ENCODE data around the gene NHS.
"Not testable (repeated sequence)": the region's sequence is repeated elsewhere in the genome, so short reads cannot be mapped to it uniquely, and the experiment has no call there.

The NHS gene

DNA sequence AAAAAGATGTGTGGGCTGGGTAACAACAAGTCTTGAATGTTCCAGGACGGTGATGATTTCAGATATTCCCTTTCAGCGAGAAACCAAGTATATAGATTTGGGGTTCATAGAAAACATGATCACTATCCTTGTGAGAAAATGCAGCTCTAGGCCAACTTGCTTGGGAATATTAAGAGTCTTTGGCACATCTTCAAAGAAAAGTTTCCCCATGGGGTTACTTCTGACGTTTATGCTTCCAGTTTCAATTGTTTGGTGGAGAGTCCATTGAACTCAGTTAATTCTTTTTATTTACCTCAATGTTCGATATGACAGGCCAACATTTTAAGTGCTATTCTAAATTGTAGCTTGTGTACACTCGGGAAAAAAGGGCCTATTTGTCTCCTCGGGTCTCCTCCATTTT lies 126.7 kb downstream of the NHS start:
- H3K4me3 ChIP-seq (ENCODE audit: low read length in 2 of 2) = no peak overlapping the region
- H3K4me1 ChIP-seq (ENCODE audit: control insufficient read depth in 2 of 2, insufficient read depth in 2 of 2, low read length in 2 of 2) = peaks cover 0 to 4% of the 10 kb centered on the region in 2 donors
- H3K27me3 ChIP-seq (ENCODE audit: control insufficient read depth in 2 of 2, insufficient read depth in 2 of 2, low read length in 2 of 2) = no peaks in the 10 kb centered on the region
- H3K9ac ChIP-seq (ENCODE audit: low read depth in 1 of 2, low read length in 2 of 2) = no peak overlapping the region
- H3K36me3 ChIP-seq (ENCODE audit: control insufficient read depth in 2 of 2, insufficient read depth in 2 of 2, low read length in 2 of 2) = no peaks in the 10 kb centered on the region
- H3K27ac ChIP-seq (ENCODE audit: low read depth in 2 of 2, low read length in 2 of 2) = no peak overlapping the region
- no peaks in the 10 kb centered on the region for H3K9me3 ChIP-seq (ENCODE audit: control insufficient read depth in 2 of 2, low read length in 2 of 2)

DNA sequence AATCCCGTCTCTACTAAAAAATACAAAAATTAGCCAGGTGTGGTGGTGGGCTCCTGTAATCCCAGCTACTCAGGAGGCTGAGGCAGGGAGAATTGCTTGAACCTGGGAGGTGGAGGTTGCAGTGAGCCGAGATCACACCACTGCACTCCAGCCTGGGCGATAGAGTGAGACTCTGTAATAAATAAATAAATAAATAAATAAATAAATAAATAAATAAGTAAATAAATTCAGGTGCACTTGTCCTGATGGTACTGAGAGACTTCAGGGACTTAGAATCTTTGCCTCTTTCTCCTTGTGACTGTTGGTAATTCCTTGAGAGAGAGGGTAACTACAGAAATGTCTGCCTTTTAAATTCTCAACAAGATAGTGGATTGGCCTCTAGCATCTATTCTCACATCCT lies 131.4 kb downstream of the NHS start:
- not testable (repeated sequence) for H3K27ac ChIP-seq (ENCODE audit: low read depth in 2 of 2, low read length in 2 of 2); H3K36me3 ChIP-seq (ENCODE audit: control insufficient read depth in 2 of 2, insufficient read depth in 2 of 2, low read length in 2 of 2); H3K4me3 ChIP-seq (ENCODE audit: low read length in 2 of 2); H3K9ac ChIP-seq (ENCODE audit: low read depth in 1 of 2, low read length in 2 of 2); H3K4me1 ChIP-seq (ENCODE audit: control insufficient read depth in 2 of 2, insufficient read depth in 2 of 2, low read length in 2 of 2); H3K9me3 ChIP-seq (ENCODE audit: control insufficient read depth in 2 of 2, low read length in 2 of 2); H3K27me3 ChIP-seq (ENCODE audit: control insufficient read depth in 2 of 2, insufficient read depth in 2 of 2, low read length in 2 of 2)

DNA sequence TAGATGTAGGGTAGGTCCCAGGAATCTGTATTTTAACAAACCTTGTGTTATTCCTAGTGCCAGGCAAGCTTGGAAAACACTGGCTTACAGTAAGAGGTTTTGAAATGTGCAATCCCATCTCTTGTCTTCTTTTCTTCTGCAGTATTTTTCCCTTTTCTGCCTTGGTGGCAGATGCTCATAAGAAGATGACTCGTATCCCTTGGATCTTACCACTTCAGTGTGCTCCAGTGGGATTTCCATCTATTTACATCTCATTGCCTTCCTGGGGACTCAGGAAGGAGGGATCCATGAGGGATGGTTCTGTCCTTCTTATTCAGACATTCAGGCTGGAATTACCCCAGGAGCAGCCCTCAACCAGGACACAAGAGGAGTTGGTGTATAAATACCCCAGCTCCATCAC lies 136.6 kb downstream of the NHS start:
- no peaks in the 10 kb centered on the region for H3K36me3 ChIP-seq (ENCODE audit: control insufficient read depth in 2 of 2, insufficient read depth in 2 of 2, low read length in 2 of 2)
- H3K9ac ChIP-seq (ENCODE audit: low read depth in 1 of 2, low read length in 2 of 2) = no peak overlapping the region
- H3K4me1 ChIP-seq (ENCODE audit: control insufficient read depth in 2 of 2, insufficient read depth in 2 of 2, low read length in 2 of 2) = no peaks in the 10 kb centered on the region
- H3K27me3 ChIP-seq (ENCODE audit: control insufficient read depth in 2 of 2, insufficient read depth in 2 of 2, low read length in 2 of 2) = no peaks in the 10 kb centered on the region
- H3K4me3 ChIP-seq (ENCODE audit: low read length in 2 of 2) = no peak overlapping the region
- H3K9me3 ChIP-seq (ENCODE audit: control insufficient read depth in 2 of 2, low read length in 2 of 2) = no peaks in the 10 kb centered on the region
- no peak overlapping the region for H3K27ac ChIP-seq (ENCODE audit: low read depth in 2 of 2, low read length in 2 of 2)

DNA sequence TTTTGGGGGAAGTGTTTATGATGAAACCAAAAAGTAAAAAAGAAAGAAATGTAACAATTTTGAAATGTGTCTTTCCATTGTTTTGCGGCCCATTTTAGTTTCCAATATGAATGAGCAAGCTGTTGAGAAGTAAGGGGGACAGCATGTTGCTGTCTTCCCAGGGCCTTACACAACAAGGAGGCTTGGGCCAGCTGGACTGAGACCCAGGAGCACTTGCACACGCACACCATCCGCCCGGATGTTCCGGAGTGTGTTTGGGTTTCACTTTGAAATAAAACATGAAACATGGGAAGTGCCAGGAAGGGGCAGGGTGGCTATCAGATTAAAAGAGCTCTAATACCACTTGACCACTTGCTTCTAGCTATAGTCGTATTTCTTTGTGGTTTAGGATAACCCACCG lies 144.4 kb downstream of the NHS start:
- Histone ChIP-seq H3K4me3 (ENCODE audit: low read length in 2 of 2) (no peak overlapping the region), H3K9ac (ENCODE audit: low read depth in 1 of 2, low read length in 2 of 2) (no peak overlapping the region), H3K9me3 (ENCODE audit: control insufficient read depth in 2 of 2, low read length in 2 of 2) (no peaks in the 10 kb centered on the region), H3K27ac (ENCODE audit: low read depth in 2 of 2, low read length in 2 of 2) (no peak overlapping the region), H3K36me3 (ENCODE audit: control insufficient read depth in 2 of 2, insufficient read depth in 2 of 2, low read length in 2 of 2) (no peaks in the 10 kb centered on the region), H3K4me1 (ENCODE audit: control insufficient read depth in 2 of 2, insufficient read depth in 2 of 2, low read length in 2 of 2) (no peaks in the 10 kb centered on the region), H3K27me3 (ENCODE audit: control insufficient read depth in 2 of 2, insufficient read depth in 2 of 2, low read length in 2 of 2) (no peaks in the 10 kb centered on the region)

DNA sequence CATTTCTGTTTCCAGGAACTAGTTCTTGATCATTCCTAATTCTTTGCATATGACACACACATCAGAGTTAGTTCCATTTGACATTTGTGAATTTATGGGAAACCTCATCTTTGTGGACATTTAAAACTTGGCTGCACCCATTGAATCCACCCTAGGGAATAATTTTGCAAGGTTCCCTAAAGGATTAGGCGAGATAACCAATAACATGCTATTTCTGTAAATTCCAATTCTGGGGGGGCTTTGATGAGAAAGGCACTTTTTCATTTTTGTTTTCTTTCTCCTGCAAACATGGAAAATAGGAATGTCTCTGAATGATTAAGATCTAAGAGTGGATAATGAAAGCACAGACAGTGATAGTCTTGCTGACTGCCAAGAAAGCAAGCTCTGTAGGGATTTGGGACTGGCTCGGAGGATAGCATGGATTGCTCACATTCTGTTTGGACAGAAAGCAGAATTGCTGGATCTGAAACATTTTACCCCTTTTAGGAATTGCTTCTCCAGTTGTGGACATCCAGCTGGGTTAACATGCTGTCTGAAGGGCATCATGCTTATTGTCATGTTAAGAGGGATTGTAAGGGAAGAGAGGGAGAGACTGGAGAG lies 145.1 kb downstream of the NHS start:
- peaks cover 0 to 4% of the 10 kb centered on the region in 2 donors for H3K27me3 ChIP-seq (ENCODE audit: control insufficient read depth in 2 of 2, insufficient read depth in 2 of 2, low read length in 2 of 2)
- no peak overlapping the region for H3K4me3 ChIP-seq (ENCODE audit: low read length in 2 of 2)
- H3K4me1 ChIP-seq (ENCODE audit: control insufficient read depth in 2 of 2, insufficient read depth in 2 of 2, low read length in 2 of 2) = no peaks in the 10 kb centered on the region
- H3K9ac ChIP-seq (ENCODE audit: low read depth in 1 of 2, low read length in 2 of 2) = no peak overlapping the region
- no peaks in the 10 kb centered on the region for H3K9me3 ChIP-seq (ENCODE audit: control insufficient read depth in 2 of 2, low read length in 2 of 2)
- H3K36me3 ChIP-seq (ENCODE audit: control insufficient read depth in 2 of 2, insufficient read depth in 2 of 2, low read length in 2 of 2) = no peaks in the 10 kb centered on the region
- no peak overlapping the region for H3K27ac ChIP-seq (ENCODE audit: low read depth in 2 of 2, low read length in 2 of 2)

DNA sequence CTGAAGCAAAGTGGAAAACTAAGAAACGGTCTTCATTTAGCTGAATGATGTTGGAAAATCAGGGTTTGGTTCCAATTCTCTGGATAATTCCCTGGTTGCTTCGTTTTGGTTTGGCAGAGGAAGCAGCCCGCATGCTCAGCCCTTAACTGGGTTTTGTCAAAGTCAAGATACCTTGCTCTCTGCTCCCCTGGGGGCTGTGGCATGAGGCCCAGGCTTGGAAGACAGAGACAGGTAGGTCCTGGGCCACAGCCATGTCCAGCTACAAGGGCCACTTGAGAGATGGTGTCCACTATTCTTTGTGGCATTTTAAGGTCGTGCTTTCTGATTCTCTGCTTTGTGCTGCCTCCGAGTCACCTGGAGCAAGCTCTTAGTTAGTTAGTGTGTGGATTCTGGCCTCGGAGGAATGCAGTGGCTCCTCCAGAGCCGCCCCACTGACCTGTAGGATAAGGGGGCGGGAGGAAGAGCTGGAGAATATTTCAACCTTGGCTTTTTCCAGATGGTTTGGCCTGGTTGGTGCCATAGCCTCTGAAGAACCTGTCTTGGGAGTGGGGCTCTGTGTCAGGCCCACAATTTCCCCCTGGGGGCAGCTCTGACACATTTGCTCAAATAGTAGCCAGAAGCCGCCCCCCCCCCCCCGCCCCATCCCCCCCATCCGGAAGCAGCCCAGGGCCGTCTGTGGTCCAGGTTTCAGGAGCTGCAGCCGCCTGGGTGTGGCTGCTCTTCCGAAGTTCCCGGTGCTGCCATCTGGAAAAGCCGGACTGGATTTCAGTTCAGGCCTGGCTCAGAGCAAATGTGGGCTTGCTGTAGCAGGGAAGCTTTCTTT lies 147.1 kb downstream of the NHS start:
- H3K4me1 ChIP-seq (ENCODE audit: control insufficient read depth in 2 of 2, insufficient read depth in 2 of 2, low read length in 2 of 2) = no peaks in the 10 kb centered on the region
- no peak overlapping the region for H3K9ac ChIP-seq (ENCODE audit: low read depth in 1 of 2, low read length in 2 of 2)
- H3K27me3 ChIP-seq (ENCODE audit: control insufficient read depth in 2 of 2, insufficient read depth in 2 of 2, low read length in 2 of 2) = peaks cover 0 to 4% of the 10 kb centered on the region in 2 donors
- H3K4me3 ChIP-seq (ENCODE audit: low read length in 2 of 2) = no peak overlapping the region
- no peak overlapping the region for H3K27ac ChIP-seq (ENCODE audit: low read depth in 2 of 2, low read length in 2 of 2)
- no peaks in the 10 kb centered on the region for H3K36me3 ChIP-seq (ENCODE audit: control insufficient read depth in 2 of 2, insufficient read depth in 2 of 2, low read length in 2 of 2)
- H3K9me3 ChIP-seq (ENCODE audit: control insufficient read depth in 2 of 2, low read length in 2 of 2) = no peaks in the 10 kb centered on the region

DNA sequence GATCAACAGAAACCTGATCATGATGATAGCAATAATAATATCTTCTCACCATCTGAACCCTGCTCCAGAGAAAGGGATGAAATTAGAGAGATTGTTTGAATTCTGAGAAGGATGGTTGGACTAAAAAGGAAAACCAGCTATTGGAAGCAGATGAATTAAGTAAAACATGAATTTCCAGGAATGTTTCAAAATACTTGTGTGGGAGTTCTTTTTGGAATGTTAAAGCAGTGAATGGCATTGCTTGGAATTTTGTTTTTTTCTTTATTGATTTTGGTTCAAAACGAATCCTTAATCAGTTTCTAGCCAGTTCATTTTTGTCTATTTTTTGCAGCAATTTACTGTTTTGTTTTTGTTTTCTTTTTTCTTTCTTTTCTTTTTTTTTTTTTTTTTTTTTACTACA lies 150.3 kb downstream of the NHS start:
- H3K9ac ChIP-seq (ENCODE audit: low read depth in 1 of 2, low read length in 2 of 2) = no peak overlapping the region
- H3K9me3 ChIP-seq (ENCODE audit: control insufficient read depth in 2 of 2, low read length in 2 of 2) = no peaks in the 10 kb centered on the region
- H3K27ac ChIP-seq (ENCODE audit: low read depth in 2 of 2, low read length in 2 of 2) = no peak overlapping the region
- no peaks in the 10 kb centered on the region for H3K36me3 ChIP-seq (ENCODE audit: control insufficient read depth in 2 of 2, insufficient read depth in 2 of 2, low read length in 2 of 2)
- peaks cover 0 to 5% of the 10 kb centered on the region in 2 donors for H3K4me1 ChIP-seq (ENCODE audit: control insufficient read depth in 2 of 2, insufficient read depth in 2 of 2, low read length in 2 of 2)
- no peak overlapping the region for H3K4me3 ChIP-seq (ENCODE audit: low read length in 2 of 2)
- H3K27me3 ChIP-seq (ENCODE audit: control insufficient read depth in 2 of 2, insufficient read depth in 2 of 2, low read length in 2 of 2) = peaks cover 0 to 4% of the 10 kb centered on the region in 2 donors

DNA sequence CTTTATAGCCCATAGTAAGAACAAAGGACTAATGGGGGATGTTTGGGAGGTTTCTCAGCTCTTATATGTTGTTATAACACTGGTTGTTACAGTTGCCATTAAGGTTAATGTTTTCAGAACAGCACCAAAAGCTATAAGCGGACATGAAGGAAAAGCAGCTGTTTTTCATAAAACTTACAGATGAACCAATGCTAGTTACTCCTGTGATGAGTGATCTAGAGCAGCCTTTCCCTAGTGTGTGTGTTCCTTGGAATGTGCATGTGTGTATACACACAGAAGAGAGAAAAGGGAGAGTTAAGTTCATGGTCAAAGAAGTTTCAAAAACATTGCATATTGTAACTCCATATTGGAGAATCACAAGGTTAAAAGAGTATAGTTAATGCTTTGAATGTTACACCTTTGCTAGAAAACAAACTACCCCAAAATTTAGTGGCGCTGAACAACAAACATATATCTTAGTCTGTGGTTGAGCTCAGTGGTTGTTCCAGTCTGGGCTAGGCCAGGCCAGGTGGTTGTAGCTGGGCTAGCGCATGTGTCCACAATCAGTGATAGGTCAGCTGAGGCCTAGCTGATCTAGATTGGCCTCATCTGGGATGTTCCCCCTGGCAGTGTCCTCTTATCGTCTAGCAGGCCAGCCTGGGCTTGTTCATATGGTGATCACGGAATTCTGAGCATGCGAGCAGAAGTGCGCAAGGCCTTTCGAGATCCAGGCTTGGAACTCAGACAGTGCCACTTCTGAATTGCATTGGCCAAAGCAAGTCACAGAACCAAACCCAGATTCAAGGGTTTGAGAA lies 151.0 kb downstream of the NHS start:
- Histone ChIP-seq H3K9me3 (ENCODE audit: control insufficient read depth in 2 of 2, low read length in 2 of 2) (no peaks in the 10 kb centered on the region), H3K36me3 (ENCODE audit: control insufficient read depth in 2 of 2, insufficient read depth in 2 of 2, low read length in 2 of 2) (no peaks in the 10 kb centered on the region), H3K27ac (ENCODE audit: low read depth in 2 of 2, low read length in 2 of 2) (no peak overlapping the region), H3K4me3 (ENCODE audit: low read length in 2 of 2) (no peak overlapping the region), H3K9ac (ENCODE audit: low read depth in 1 of 2, low read length in 2 of 2) (no peak overlapping the region), H3K27me3 (ENCODE audit: control insufficient read depth in 2 of 2, insufficient read depth in 2 of 2, low read length in 2 of 2) (peaks cover 0 to 4% of the 10 kb centered on the region in 2 donors), H3K4me1 (ENCODE audit: control insufficient read depth in 2 of 2, insufficient read depth in 2 of 2, low read length in 2 of 2) (peaks cover 0 to 5% of the 10 kb centered on the region in 2 donors)

DNA sequence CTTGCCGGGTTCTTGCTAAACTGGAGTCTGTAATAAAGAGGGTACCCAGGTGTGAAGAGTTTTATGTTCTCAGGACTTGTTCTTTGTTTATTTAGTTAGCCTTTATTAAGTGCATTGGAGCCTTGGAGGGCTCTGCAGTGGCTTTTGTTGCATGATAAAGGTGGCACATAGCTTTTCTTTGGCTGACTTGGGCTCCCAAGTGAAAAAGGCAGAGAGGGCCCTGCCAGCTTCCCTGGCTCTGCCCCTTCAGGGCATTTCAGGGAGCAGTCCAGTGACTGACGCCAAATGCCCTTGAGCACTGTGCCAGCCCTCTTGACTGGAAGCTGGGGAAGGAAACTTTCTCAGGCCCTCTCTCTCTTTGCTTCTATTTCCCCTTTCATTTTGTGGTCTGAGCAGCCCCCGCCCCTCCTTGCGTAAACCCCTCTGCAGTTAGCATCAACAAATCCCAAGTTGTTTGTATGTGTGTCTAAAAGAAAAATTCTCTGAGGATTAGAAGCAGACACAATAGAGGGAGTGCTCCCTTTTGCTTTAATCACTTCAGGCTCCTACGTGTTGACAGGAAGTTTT lies 152.2 kb downstream of the NHS start:
- Histone ChIP-seq H3K9me3 (ENCODE audit: control insufficient read depth in 2 of 2, low read length in 2 of 2) (no peaks in the 10 kb centered on the region), H3K4me3 (ENCODE audit: low read length in 2 of 2) (no peak overlapping the region), H3K36me3 (ENCODE audit: control insufficient read depth in 2 of 2, insufficient read depth in 2 of 2, low read length in 2 of 2) (no peaks in the 10 kb centered on the region), H3K27me3 (ENCODE audit: control insufficient read depth in 2 of 2, insufficient read depth in 2 of 2, low read length in 2 of 2) (peaks cover 0 to 4% of the 10 kb centered on the region in 2 donors), H3K27ac (ENCODE audit: low read depth in 2 of 2, low read length in 2 of 2) (peak overlapping the region in 1 of 2 donors; percentile 7), H3K4me1 (ENCODE audit: control insufficient read depth in 2 of 2, insufficient read depth in 2 of 2, low read length in 2 of 2) (peaks cover 0 to 5% of the 10 kb centered on the region in 2 donors), H3K9ac (ENCODE audit: low read depth in 1 of 2, low read length in 2 of 2) (no peak overlapping the region)

DNA sequence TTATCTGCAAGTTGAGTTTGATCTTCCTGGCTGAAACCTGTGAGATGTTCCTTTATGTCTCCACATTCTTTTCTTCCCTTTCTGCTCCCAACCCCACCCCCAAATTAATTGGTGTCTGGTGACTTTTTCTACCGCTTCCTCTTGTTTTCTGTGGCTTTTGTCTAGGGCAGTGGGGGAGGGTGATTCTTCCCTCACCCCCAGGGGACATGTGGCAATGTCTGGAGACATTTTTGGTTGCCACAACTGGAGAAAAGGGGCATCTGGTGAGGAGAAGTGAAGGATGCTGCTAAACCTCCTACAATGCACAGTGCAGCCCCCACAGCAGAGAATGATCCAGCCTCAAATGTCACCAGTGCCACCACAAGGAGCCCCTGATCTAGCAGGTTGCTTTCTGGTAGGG lies 152.9 kb downstream of the NHS start:
- Histone ChIP-seq H3K36me3 (ENCODE audit: control insufficient read depth in 2 of 2, insufficient read depth in 2 of 2, low read length in 2 of 2) (no peaks in the 10 kb centered on the region), H3K9me3 (ENCODE audit: control insufficient read depth in 2 of 2, low read length in 2 of 2) (no peaks in the 10 kb centered on the region), H3K27ac (ENCODE audit: low read depth in 2 of 2, low read length in 2 of 2) (no peak overlapping the region), H3K27me3 (ENCODE audit: control insufficient read depth in 2 of 2, insufficient read depth in 2 of 2, low read length in 2 of 2) (peaks cover 0 to 4% of the 10 kb centered on the region in 2 donors), H3K4me3 (ENCODE audit: low read length in 2 of 2) (no peak overlapping the region), H3K9ac (ENCODE audit: low read depth in 1 of 2, low read length in 2 of 2) (no peak overlapping the region), H3K4me1 (ENCODE audit: control insufficient read depth in 2 of 2, insufficient read depth in 2 of 2, low read length in 2 of 2) (peaks cover 0 to 5% of the 10 kb centered on the region in 2 donors)
